SK-N-MC (cell line): ENCODE results near the gene B3GNT3.

ENCODE experiments used
- EZH2 ChIP-seq: fragments of 200-600 bp; sonication (generic); IDR thresholded peaks from one replicate; pipeline ENCODE4 v1.6.1; 2017; ENCODE audit warnings: antibody characterized with exemption
- POLR2AphosphoS5 ChIP-seq: IDR thresholded peaks from 2 replicates; pipeline ENCODE4 v1.6.1; 2012; ENCODE audit warnings: mild to moderate bottlenecking, low read depth, low read length, borderline replicate concordance

- TF ChIP-seq EZH2 (no peak), POLR2AphosphoS5 (no peak)
Measured at GRCh38 chr19:17757125-17757524, 37.8 kb upstream of the B3GNT3 start.
